Measurements from ENCODE around the gene ENG.
A peak's percentile ranks its signal among the peaks of the same experiment; 100 is the strongest.

ENG gene

GRCh38 chr9:127772603-127773002 is 81.9 kb downstream of the ENG start:
- DNase-seq = no peak

GRCh38 chr9:127771570-127772189 is 82.8 kb downstream of the ENG start:
- no peak for DNase-seq

DNA sequence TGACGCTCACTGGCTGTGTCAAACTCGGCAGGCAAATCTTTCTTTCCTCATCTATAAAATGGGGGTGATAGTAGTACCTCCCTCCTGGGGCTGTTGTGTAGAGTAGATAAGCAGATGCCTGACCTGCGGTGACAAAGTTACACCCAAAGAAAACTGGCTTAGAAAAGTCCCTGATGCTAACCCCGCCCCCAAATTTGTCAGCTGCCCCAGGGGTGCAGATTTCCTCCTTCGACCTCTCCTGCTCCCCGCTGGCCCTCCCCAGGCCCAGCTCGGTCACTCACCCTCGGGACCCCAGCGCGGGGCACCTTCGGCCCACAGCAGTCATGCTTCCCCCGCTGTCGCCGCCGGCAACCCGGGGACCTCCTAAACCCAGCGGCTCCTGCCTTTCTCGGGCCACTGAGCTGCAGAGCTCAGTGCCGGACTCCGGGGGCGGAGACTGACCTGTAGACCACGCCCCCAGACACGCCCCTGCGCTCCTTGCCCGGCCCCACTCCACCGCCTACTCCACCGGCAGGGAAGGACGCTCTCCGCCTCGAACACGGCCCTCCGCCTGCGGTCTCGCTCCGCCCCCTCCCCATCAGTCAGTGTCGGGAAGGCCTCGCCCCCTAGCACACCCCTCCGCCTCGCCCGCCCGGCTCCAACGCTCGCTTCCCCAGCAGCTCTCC is 83.4 kb downstream of the ENG start:
- peak; percentile 99 for DNase-seq

GRCh38 chr9:127770583-127770904 is 83.9 kb downstream of the ENG start:
- no peak for DNase-seq

DNA sequence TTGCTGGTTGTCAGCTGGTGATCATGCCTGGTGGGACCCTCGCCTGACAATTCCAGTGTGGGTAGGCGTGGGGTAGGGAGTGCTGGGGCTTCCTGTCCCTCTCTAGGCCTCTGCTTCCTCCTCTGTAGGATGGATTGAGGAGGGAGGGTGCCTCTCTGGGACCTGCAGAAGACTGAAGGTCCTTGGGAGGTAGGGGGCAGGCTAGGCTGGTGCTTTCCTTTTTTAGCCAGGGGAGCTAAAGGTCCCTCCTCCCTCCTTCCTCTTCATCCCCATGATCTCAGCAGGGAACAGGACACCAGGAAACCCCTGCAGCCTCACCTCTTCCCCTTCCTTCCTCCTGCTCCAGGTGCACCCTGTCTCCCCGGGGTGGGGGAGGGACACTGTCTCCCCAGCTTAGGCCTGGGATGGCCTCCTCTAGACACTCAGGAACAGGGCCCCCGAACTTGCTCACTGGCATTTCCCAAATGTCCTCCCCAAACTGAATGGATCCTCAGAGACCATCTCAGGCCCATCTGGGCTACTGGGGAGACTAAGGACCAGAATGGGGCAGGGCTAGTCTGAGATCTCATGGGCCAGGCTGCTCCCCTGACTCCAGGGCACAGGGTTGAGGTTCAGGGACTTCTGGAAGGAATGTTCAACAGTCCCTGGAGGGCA is 84.4 kb downstream of the ENG start:
- no peak for DNase-seq

- DNase-seq = no peak
Measured at GRCh38 chr9:127769101-127769500, 85.4 kb downstream of the ENG start.

- DNase-seq = no peak
Measured at GRCh38 chr9:127768698-127769097, 85.8 kb downstream of the ENG start.

DNA sequence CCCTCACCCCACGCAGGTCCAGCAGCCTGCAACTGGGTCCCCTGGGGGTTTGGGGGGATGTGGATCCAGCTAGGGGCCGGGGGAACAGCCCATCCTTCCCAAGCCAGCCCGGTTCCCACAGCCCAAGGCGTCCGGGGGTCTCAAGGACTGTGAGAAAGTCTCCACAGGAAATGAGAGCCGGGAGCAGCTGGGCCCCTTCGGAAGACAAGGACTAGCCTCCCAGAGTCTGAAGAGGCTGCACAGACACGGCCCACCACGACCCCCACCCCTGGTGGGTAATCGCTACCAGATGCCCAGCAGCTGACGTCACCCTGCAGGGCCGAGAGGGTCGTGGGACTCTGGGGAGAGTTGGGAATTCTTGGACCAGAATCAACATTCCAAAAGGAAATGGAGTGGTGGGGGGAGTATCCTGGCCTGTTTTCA is 86.5 kb downstream of the ENG start:
- DNase-seq = peak; percentile 55

- DNase-seq = no peak
Measured at GRCh38 chr9:127767410-127767809, 87.0 kb downstream of the ENG start.

- DNase-seq = no peak
Measured at GRCh38 chr9:127765418-127765817, 89.0 kb downstream of the ENG start.

Data from femur (tissue), 1 donor.